ENCODE measurements around the gene IP6K2. TPM values are rescaled to one million over a fixed set of nuclear protein-coding genes. Genes with fewer than 3 reads are reported as not detected.

The IP6K2 gene
- total and polyA plus RNA-seq, 2 of the 13 experiments (the other 11 are each of a cell fraction or from before 2014, with no cell fraction given): 85.5 to 112 TPM

DNA sequence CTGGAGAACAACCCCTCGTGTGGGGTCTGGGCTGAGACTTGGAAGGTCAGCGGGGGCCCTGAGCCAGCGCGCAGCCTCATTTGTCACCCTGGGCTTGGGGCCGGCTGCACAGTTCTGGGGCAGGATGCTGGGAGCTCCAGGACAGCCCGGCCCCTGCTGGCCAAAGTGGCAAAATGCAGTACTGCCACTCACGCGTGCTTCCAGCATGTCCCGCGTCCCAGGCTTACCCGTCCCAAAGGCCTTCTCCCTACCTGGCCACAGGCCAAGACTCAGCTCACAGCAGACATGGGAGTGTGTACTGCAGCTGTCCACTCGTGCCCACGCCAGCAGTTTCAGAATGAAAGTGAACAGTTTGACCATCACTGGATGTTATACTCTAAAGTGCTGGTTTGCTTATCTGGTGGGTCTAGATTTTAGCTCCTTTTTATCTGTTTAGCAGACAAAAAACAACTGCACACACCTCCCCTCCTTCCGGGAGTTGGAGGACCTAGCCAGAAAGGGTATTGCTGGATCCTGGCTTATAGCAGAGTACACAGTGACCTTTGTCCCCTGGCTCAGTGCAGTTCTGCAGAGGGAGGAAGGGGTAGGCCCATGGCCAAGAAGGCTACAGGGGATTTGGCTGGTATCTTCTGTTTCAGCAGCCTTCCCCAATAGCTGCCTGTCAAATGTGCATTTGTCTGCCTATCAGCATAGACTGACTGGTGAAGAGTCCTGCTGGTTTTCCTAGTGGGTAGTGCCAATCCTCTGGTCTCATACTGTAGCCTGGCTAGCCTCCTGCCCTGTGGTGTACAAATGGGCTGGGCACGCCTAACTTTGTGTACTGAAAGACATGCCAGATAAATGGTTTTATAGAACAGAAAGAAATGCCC lies 23.2 kb upstream of the IP6K2 start (continued):
- TF ChIP-seq FOXO4 (CRISPR knock-in tag; conservative IDR thresholded peaks at IDR 0.05) (no peak), GTF3A (CRISPR knock-in tag; conservative IDR thresholded peaks at IDR 0.05) (0 out of 2 replicates have a peak, but pooled peaks have one; percentile 66), TEAD2 (CRISPR knock-in tag; IDR thresholded peaks at IDR 0.05) (no peak), ZBTB25 (CRISPR knock-in tag; IDR thresholded peaks at IDR 0.05) (0 out of 2 replicates have a peak, but pooled peaks have one; percentile 28), ZNF552 (CRISPR knock-in tag; IDR thresholded peaks at IDR 0.05; ENCODE audit: borderline replicate concordance) (no peak), SP1 (IDR thresholded peaks at IDR 0.05) (no peak), SP1 (CRISPR knock-in tag; IDR thresholded peaks at IDR 0.05) (no peak), ZNF724P (CRISPR knock-in tag; IDR thresholded peaks at IDR 0.05; ENCODE audit: borderline replicate concordance) (no peak), SOX6 (IDR thresholded peaks at IDR 0.05) (no peak), SOX6 (CRISPR knock-in tag; IDR thresholded peaks at IDR 0.05) (peak; percentile 66), ZNF597 (CRISPR knock-in tag; IDR thresholded peaks at IDR 0.05) (no peak), NFE2 (CRISPR knock-in tag; IDR thresholded peaks at IDR 0.05) (no peak), ZSCAN5A (CRISPR knock-in tag; IDR thresholded peaks at IDR 0.05; ENCODE audit: borderline replicate concordance) (0 out of 2 replicates have a peak, but pooled peaks have one; percentile 51), SUZ12 (IDR thresholded peaks at IDR 0.05; ENCODE audit: low read depth, low read length) (no peak), MAF1 (CRISPR knock-in tag; IDR thresholded peaks at IDR 0.05; ENCODE audit: borderline replicate concordance) (0 out of 2 replicates have a peak, but pooled peaks have one; percentile 25), ELF1 (CRISPR knock-in tag; IDR thresholded peaks at IDR 0.05) (peak; percentile 75), ATAD3A (CRISPR knock-in tag; IDR thresholded peaks at IDR 0.05) (no peak), ZNF773 (CRISPR knock-in tag; IDR thresholded peaks at IDR 0.05; ENCODE audit: borderline replicate concordance) (no peak), ISX (CRISPR knock-in tag; conservative IDR thresholded peaks at IDR 0.05) (no peak), MBNL3 (CRISPR knock-in tag; conservative IDR thresholded peaks at IDR 0.05) (no peak)
- TF ChIP-seq, protein P1, sequence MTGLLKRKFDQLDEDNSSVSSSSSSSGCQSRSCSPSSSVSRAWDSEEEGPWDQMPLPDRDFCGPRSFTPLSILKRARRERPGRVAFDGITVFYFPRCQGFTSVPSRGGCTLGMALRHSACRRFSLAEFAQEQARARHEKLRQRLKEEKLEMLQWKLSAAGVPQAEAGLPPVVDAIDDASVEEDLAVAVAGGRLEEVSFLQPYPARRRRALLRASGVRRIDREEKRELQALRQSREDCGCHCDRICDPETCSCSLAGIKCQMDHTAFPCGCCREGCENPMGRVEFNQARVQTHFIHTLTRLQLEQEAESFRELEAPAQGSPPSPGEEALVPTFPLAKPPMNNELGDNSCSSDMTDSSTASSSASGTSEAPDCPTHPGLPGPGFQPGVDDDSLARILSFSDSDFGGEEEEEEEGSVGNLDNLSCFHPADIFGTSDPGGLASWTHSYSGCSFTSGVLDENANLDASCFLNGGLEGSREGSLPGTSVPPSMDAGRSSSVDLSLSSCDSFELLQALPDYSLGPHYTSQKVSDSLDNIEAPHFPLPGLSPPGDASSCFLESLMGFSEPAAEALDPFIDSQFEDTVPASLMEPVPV (CRISPR knock-in tag; IDR thresholded peaks at IDR 0.05): peak; percentile 77; the same call in 1 of the 2 replicates
- TF ChIP-seq, protein P2, sequence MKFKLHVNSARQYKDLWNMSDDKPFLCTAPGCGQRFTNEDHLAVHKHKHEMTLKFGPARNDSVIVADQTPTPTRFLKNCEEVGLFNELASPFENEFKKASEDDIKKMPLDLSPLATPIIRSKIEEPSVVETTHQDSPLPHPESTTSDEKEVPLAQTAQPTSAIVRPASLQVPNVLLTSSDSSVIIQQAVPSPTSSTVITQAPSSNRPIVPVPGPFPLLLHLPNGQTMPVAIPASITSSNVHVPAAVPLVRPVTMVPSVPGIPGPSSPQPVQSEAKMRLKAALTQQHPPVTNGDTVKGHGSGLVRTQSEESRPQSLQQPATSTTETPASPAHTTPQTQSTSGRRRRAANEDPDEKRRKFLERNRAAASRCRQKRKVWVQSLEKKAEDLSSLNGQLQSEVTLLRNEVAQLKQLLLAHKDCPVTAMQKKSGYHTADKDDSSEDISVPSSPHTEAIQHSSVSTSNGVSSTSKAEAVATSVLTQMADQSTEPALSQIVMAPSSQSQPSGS (CRISPR knock-in tag; IDR thresholded peaks at IDR 0.05): 0 out of 2 replicates have a peak, but pooled peaks have one; percentile 16

Measured in HepG2 (cell line).